ENCODE results near the gene ATP6V1B1.

Gene ATP6V1B1

GRCh38 chr2:70926042-70926441 lies 9.7 kb upstream of the ATP6V1B1 start:
- no peak for DNase-seq (ENCODE audit: extremely low read depth in 1 of 2, low read depth in 1 of 2)

- DNase-seq (ENCODE audit: extremely low read depth in 1 of 2, low read depth in 1 of 2) = no peak
Observed at GRCh38 chr2:70927138-70927537, 8.6 kb upstream of the ATP6V1B1 start.

GRCh38 chr2:70927641-70928040 lies 8.1 kb upstream of the ATP6V1B1 start:
- DNase-seq (ENCODE audit: extremely low read depth in 1 of 2, low read depth in 1 of 2) = no peak

- DNase-seq (ENCODE audit: extremely low read depth in 1 of 2, low read depth in 1 of 2) = no peak
Observed at GRCh38 chr2:70928366-70928765, 7.3 kb upstream of the ATP6V1B1 start.

GRCh38 chr2:70930371-70931329 lies 5.0 kb upstream of the ATP6V1B1 start:
- DNase-seq (ENCODE audit: extremely low read depth in 1 of 2, low read depth in 1 of 2) = no peak

GRCh38 chr2:70931376-70932000 lies 4.2 kb upstream of the ATP6V1B1 start:
- DNase-seq (ENCODE audit: extremely low read depth in 1 of 2, low read depth in 1 of 2) = no peak

- DNase-seq (ENCODE audit: extremely low read depth in 1 of 2, low read depth in 1 of 2) = no peak
Observed at GRCh38 chr2:70932631-70933230, 3.0 kb upstream of the ATP6V1B1 start.

GRCh38 chr2:70934981-70935380 lies 719 bp upstream of the ATP6V1B1 start:
- DNase-seq (ENCODE audit: extremely low read depth in 1 of 2, low read depth in 1 of 2) = no peak

- DNase-seq (ENCODE audit: extremely low read depth in 1 of 2, low read depth in 1 of 2) = no peak
Observed at GRCh38 chr2:70936165-70936978, 672 bp downstream of the ATP6V1B1 start.

GRCh38 chr2:70936979-70937811 lies 1.5 kb downstream of the ATP6V1B1 start:
- DNase-seq (ENCODE audit: extremely low read depth in 1 of 2, low read depth in 1 of 2) = no peak

GRCh38 chr2:70937866-70938585 lies 2.3 kb downstream of the ATP6V1B1 start:
- no peak for DNase-seq (ENCODE audit: extremely low read depth in 1 of 2, low read depth in 1 of 2)

GRCh38 chr2:70938586-70938950 lies 2.9 kb downstream of the ATP6V1B1 start:
- no peak for DNase-seq (ENCODE audit: extremely low read depth in 1 of 2, low read depth in 1 of 2)

- no peak for DNase-seq (ENCODE audit: extremely low read depth in 1 of 2, low read depth in 1 of 2)
Observed at GRCh38 chr2:70939001-70939838, 3.5 kb downstream of the ATP6V1B1 start.

GRCh38 chr2:70939839-70940580 lies 4.3 kb downstream of the ATP6V1B1 start:
- no peak for DNase-seq (ENCODE audit: extremely low read depth in 1 of 2, low read depth in 1 of 2)

GRCh38 chr2:70941186-70941585 lies 5.5 kb downstream of the ATP6V1B1 start:
- no peak for DNase-seq (ENCODE audit: extremely low read depth in 1 of 2, low read depth in 1 of 2)

- no peak for DNase-seq (ENCODE audit: extremely low read depth in 1 of 2, low read depth in 1 of 2)
Observed at GRCh38 chr2:70941701-70942100, 6.0 kb downstream of the ATP6V1B1 start.

- DNase-seq (ENCODE audit: extremely low read depth in 1 of 2, low read depth in 1 of 2) = no peak
Observed at GRCh38 chr2:70942396-70943204, 6.9 kb downstream of the ATP6V1B1 start.

Data from stimulated activated CD8-positive, alpha-beta memory T cell treated with anti-CD3 and anti-CD28 coated beads, Interleukin-7, amount 100 ng/mL, for 48 hours (primary cell).